H54 (cell line): ENCODE data around the gene ZFHX3.

Source experiments
- DNase-seq: peaks from one replicate; pipeline ENCODE4 v3.0.0; 2011; ENCODE audit warnings: low spot score, mixed read lengths; ENCODE audit not compliant: insufficient read length
- FAIRE-seq: peaks from 3 replicates; lab custom pipeline; 2011; peaks lifted over from hg19 to GRCh38; lab: Jason Lieb, UNC
- POLR2A ChIP-seq: IDR thresholded peaks from 2 replicates; pipeline ENCODE4 v1.6.1; 2011; ENCODE audit warnings: low read depth, mild to moderate bottlenecking, low read length

ZFHX3 gene

DNA sequence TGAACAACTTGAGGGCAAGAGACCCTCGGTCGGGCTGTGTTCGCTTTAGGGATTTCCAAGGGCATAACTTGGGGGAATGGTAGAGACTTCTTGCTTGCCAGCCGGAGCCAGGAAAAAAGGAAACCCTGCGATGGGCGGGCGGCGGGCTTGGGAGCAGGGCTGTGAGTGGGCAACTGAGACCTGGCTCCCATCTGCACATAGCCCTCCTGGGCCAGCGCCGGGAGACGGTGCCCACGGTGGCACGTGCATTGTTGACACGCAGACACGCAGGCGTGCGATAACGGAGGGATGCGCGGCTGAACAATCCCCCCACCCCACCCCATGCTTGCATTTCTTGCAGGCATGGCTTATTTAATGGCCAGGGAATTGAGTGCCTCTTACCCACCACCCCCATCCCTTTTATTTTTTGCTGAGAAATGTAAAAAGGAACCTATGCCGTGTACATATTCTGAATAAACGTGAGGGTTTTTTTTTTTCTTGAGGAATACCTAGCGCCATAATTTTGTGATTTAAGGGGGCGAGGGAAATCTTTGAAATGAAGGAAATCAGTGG lies 17.1 kb upstream of the ZFHX3 start:
- TF ChIP-seq POLR2A: no peak
- no peak for DNase-seq
- no peak for FAIRE-seq

GRCh38 chr16:73064212-73064993 lies 16.5 kb upstream of the ZFHX3 start:
- peak; percentile 97 for DNase-seq
- FAIRE-seq: no peak
- peak; percentile 59 for TF ChIP-seq POLR2A

DNA sequence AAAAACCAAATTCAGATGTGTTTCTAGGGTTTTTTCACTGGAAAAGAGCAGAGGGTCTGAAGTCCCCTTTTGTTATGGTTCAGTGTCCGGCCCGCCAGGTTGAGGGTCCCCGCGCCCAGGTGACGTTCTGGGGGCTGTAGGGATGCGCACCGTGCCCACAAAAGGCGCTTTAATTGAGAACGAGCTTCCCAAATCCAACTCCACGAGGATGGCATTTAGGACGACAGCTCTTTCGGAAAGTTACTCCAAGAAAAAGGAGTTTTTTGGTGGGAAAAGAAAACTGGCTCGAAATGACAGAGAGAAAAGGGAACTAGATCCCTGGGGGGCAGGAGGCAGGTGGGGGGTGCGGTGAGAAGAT lies 15.9 kb upstream of the ZFHX3 start:
- FAIRE-seq (no peak), DNase-seq (no peak)
- no peak for TF ChIP-seq POLR2A

DNA sequence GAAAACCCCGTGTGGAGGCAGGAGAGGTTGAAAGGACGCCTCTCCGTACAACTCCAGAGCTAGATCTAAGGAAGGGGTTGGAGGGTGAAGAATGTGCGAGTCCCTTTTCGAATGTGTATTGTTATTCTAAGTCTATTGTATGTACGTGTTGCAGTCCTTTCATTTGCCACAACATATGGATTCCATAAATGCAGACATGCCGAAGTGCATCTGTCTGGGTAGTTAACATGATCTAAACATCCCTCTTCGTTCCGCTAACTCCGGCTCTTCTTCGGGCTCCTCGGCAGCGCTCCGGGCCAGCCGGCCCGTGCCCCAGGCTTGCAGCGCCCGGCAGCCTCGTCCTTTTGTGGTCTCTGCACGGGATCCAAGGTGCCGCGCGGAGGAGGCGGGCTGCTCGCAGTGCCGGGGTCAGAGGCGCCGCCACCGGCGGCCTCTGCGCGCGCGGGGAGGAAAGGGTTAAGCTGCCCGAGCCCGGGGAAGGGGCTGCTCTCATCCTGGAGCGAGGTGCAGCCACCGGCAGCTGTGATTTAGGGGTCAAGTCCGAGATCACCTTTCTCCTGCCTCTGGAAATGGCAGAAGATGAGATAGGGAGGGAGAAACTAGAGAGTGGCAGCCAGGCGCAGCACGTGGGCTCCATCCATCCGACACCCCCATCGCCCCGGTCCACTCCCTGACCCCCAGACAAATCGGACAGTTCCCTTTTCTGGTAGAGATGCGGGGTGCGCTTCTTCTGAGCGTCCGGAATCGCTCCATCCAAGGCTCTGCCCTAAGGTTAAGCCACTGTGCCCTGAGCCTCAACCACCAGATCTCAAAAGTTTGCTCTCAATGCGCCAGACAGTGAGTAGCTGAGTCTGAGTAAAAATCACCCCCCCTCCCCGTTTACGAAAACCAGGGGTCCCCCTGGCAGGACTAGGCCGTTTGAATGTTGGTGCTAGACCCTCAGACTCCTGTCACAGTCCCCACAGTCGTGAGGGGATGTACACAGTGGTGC lies 15.1 kb upstream of the ZFHX3 start:
- DNase-seq (no peak), FAIRE-seq (no peak)

DNA sequence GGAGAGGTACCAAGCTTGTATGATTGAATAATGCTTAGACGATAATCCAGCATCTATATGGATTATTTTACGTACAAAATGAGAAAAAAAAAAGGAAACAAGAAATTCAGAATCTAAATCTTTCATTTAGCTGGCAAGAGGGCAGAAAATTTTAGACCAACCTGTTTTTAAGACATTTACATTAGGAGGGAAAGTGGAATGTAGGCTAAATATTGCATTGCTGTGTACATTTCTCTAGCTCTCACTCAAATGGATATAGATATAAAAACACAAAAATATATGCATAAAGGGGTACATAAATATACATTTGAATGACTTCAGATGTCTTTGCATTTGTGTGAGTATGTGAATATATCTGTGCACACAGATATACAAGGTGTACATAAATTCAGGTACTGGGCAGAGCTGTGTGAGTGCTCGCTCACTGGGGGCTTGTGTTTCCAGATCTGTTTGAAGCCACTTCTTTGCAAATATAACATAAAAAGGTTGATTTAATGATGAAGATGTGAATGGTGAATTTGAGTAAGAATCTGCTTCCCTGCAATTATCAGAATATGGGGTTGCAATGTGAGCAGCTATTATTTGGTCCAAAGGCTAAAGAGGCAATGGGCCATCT lies 14.2 kb upstream of the ZFHX3 start:
- no peak for TF ChIP-seq POLR2A
- FAIRE-seq (no peak), DNase-seq (no peak)

More for the DNA sequence above, 15.1 kb upstream of the ZFHX3 start:
- no peak for TF ChIP-seq POLR2A

GRCh38 chr16:73060892-73061490 lies 13.1 kb upstream of the ZFHX3 start:
- no peak for FAIRE-seq
- TF ChIP-seq POLR2A: no peak
- no peak for DNase-seq

DNA sequence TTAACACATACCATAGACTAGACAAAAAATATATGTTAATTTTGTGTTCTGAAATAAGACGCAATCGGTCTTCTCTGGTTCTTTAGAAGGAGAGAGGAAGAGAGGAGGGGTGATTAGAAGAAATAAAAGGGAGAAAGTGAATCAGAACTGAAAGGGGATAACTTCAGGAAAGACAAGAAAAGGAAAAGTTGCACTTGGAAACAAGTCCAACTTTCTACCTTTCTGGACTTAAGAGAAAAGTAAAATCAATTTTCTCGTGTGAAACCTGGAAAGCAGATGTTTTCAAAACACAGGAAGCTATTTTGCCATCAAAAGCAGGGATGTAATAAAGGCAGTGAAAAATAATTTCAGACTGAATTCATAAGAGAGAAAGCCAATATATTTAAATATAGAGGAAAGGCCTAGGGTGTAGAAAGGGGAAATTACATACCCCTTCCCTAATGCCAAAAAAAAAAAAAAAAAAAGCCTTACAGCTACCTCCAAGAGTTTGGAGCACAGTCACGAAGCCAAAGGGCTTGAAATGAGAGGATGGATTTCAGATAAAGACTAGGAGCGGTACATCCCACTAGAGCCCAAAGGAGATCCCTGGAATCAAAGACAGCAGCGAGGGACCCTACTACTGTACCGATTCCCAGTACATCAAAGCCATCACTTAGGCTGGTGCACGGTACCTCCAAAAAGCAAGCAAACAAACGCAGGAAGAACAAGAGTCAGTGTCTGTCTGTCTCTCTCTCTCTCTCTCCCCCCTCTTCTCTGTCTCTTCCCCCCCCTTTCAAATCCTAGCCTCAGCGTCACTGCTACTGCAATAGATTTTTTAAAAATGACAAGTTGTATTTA lies 12.1 kb upstream of the ZFHX3 start:
- TF ChIP-seq POLR2A: no peak
- DNase-seq (no peak), FAIRE-seq (no peak)

DNA sequence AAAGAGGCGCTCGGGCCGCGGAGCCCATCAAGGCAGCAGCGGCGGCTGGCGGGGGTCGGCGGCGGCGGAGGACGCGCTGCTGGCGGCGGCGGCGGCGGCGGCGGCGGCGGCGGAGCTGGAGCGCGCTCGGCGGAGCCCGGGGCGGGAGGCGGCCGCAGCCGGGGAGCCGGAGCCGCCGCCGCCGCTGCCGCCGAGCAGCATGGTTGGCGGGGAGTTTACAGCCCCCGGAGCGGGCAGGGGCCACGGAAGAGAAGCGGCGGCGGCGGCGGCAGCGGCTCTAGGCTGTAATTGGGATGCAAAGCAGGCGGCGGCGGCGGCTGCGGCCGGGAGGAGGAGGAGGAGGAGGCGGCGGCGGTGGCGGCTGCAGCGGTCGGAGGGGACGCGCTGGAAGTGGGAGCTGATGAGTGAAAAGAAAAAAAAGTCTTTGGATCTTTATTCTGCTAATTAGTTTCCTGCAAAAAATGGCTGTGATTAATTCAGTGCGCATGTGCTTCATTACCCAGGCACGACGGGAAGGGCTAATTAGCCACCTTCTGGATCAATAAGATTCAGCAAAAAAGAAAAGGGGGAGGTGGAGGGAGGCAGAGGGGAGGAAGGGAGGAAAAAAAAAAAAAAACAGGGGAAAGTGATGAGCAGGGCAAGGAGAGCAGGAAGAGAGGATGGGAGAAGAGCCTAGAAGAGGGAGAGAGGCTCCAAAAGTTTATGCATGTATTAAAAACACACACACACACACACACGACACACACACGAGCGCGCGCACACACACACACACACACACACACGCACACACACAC lies 10.9 kb upstream of the ZFHX3 start:
- TF ChIP-seq POLR2A: no peak
- FAIRE-seq (no peak), DNase-seq (no peak)

DNA sequence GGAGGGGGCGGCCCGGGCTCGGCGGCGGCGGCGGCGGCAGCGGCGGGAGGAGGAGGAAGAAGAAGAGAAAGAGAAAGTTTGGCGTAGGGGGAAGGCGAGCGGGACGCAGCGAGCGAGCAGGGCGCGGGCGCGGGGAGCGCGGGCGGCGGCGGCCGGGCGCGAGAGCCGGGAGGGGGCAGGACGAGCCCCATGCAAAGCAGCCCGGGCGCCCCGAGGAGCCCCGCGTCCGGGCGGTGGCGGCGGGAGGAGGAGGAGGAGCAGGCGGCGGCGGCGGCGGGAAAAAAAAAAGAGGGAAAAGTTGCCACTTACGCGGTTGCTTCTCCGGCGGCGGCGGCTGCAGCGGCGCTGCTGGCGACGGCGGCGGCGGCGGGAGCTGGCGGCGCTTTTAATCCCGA lies 10.3 kb upstream of the ZFHX3 start:
- FAIRE-seq: no peak
- TF ChIP-seq POLR2A: peak; percentile 27; the same call in 1 of the 2 replicates
- no peak for DNase-seq

DNA sequence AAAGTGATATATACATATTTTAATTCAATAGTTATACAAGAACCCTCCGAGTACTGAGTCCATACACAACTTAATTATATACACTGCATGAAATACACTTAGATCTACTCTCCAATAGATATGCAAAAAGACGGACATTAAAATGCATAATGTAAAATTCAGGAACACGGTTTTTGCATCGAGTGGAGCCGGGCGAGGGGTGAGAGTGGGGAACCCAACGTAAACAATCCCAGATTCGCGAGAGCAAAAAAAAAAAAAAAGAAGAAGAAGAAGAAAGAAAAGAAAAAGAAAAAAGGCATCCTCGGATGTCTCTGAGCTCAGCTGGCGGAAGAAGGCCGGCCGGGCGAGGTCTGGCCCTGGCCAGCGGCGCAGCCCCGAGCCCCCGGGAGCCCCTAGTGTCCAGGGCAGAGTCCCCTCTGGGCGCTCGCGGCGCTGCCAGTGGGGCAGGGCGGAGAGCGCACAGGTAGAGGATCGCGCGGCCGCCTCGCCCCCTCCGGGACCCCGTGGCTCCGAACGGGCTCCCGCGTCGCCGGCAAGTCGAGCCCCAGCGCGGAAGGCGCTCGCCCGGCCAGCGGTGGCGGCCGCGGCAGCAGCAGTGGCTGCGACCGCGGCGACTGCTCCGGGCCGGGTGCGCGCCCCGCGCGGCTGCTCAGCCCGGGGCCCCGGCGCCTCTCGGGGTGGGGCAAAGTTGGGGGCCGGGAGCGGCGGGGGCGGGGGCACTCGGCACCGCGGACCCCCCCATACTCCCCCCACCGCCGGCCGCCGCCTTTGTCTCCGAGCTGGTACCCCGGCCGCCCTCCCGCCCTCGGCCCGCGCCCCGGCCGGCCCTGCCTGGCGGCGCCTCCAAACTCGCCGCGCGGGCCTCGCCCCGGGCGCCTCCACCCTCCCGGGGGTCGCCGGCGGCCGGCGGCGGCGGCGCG lies 9.6 kb upstream of the ZFHX3 start:
- no peak for TF ChIP-seq POLR2A
- DNase-seq: no peak
- no peak for FAIRE-seq

- FAIRE-seq: no peak
- TF ChIP-seq POLR2A: no peak
- DNase-seq: no peak
These were observed 9.0 kb upstream of the ZFHX3 start for GRCh38 chr16:73056921-73057290.

GRCh38 chr16:73056448-73056847 lies 8.5 kb upstream of the ZFHX3 start:
- DNase-seq: no peak
- no peak for FAIRE-seq
- no peak for TF ChIP-seq POLR2A
